HepG2 (cell line): ENCODE data around the gene IL9R.

ENCODE experiments used
- GATAD2A ChIP-seq: IDR thresholded peaks from 2 replicates; pipeline ENCODE4 v1.6.1; 2016
- MAFK ChIP-seq, 2 experiments: IDR thresholded peaks in 1 of 2; conservative IDR thresholded peaks in 1 of 2; 2 replicates each; pipeline ENCODE4 v1.6.1; 2011; ENCODE audit warnings: improper control_type of control experiment in 2 of 2, low read length in 2 of 2
- MXD4 ChIP-seq: IDR thresholded peaks from 2 replicates; pipeline ENCODE4 v1.6.1; 2016; ENCODE audit warnings: mild to moderate bottlenecking, missing biosample characterization, missing genetic modification reagents
- POLR2AphosphoS5 ChIP-seq: IDR thresholded peaks from 2 replicates; pipeline ENCODE4 v1.6.1; 2012; ENCODE audit warnings: low read depth, low read length
- SP2 ChIP-seq: sonication (generic); formaldehyde crosslinking; IDR thresholded peaks from 2 replicates; pipeline ENCODE4 v1.5.1; 2020; ENCODE audit warnings: mild to moderate bottlenecking, missing genetic modification reagents
- YY1 ChIP-seq: IDR thresholded peaks from 2 replicates; pipeline ENCODE4 v1.6.1; 2011; ENCODE audit warnings: low read length, low read depth, moderate library complexity, mild to moderate bottlenecking; ENCODE audit not compliant: insufficient read depth, insufficient replicate concordance
- ZNF780A ChIP-seq: sonication (generic); formaldehyde crosslinking; IDR thresholded peaks from 2 replicates; pipeline ENCODE4 v1.8.0; 2022; ENCODE audit warnings: mild to moderate bottlenecking, missing genetic modification reagents, moderate library complexity

- TF ChIP-seq GATAD2A (CRISPR knock-in tag) (no peak), MXD4 (CRISPR knock-in tag) (no peak), SP2 (no peak), YY1 (no peak), ZNF780A (CRISPR knock-in tag) (no peak), MAFK (conservative IDR thresholded peaks at IDR 0.05 in 1 of 2, IDR thresholded peaks at IDR 0.05 in 1 of 2; ENCODE audit: low read length in 2 of 2) (no peak), POLR2AphosphoS5 (no peak)
Observed at GRCh38 chrX:155959018-155959587, 38.4 kb upstream of the IL9R start.
